Head of caudate nucleus (tissue), 42 donors: Measurements from ENCODE around the gene REN.

Source experiments
- DNase-seq, 42 donors: peaks; one replicate each; pipeline versions ENCODE4 v3.0.0 to v3.0.0-alpha.2; 2020 to 2021; ENCODE audit warnings: mixed read lengths in 7 of 42
- intact Hi-C: fragments of 100-400 bp; cut with DNase I; formaldehyde crosslinking; loops from one replicate; pipeline ENCODE4 v1.15.0; 2022

Gene REN

GRCh38 chr1:204125759-204126351, 40.3 kb downstream of the REN start:
- intact Hi-C loops = loop anchor here (5.0 kb wide), 1 partner anchor 54 kb away; the partner anchor contains the start of gene SOX13
- DNase-seq = no peak

DNA sequence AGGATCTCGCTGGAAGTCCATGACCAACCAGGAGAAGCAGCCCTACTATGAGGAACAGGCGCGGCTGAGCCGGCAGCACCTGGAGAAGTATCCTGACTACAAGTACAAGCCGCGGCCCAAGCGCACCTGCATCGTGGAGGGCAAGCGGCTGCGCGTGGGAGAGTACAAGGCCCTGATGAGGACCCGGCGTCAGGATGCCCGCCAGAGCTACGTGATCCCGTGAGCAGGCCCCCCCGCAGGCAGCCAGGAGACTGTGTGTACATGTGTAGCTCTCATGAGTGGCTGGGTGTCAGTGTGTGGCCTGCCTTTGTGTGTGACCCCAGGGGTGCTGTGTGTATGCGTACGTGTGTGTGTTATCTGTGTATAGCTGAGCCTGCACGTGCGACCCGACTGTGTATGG, 41.5 kb downstream of the REN start:
- DNase-seq = no peak
- intact Hi-C loops = loop anchor here (5.0 kb wide), 1 partner anchor 52 kb away; the partner anchor contains the start of gene SOX13

DNA sequence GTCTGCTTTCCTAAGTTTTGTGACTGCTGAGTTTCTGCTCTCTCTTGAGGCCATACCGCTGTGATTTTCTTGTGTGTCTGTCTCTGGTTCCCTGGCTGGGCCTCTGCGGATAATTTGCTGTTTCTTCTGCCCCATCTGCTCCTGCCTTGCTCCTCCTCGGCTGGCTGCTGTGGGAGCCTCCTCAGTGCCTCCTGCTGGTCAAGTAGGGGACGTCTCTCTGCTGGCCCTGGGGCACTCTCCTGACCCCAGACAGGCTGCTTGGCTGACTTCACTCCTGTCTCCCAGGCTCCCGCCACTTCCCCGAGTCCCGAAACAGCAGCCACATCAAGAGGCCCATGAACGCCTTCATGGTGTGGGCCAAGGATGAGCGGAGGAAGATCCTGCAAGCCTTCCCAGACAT, 42.8 kb downstream of the REN start:
- DNase-seq = peak in 2 of 42 donors; percentile 42 to 48
- intact Hi-C loops = no loop called here

GRCh38 chr1:204121840-204122555, 44.1 kb downstream of the REN start:
- DNase-seq = no peak
- intact Hi-C loops = no loop called here

- DNase-seq = no peak
- intact Hi-C loops = no loop called here
Observed at GRCh38 chr1:204116539-204116938, 49.6 kb downstream of the REN start.

DNA sequence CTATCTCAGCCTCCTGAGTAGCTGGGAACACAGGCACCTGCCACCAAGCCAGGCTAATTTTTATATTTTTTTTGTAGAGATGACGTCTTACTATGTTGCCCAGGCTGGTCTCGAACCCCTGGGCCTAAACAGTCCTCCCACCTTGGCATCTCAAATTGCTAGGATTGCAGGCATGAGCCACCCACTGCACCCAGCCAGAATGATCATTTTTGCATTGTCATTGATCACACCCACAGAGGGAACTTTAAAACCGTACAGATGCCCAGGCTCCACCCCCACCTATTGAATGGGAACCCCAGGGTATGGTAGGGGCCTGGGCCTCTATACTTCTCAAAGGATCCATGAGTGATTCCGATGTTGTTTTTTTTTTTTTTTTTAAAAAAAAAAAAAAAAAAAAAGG, 51.0 kb downstream of the REN start:
- intact Hi-C loops = no loop called here
- no peak for DNase-seq

- intact Hi-C loops = no loop called here
- peak in 2 of 42 donors; percentile 16 to 25 for DNase-seq
Observed at GRCh38 chr1:204114606-204115005, 51.5 kb downstream of the REN start.

GRCh38 chr1:204113896-204114295, 52.2 kb downstream of the REN start:
- intact Hi-C loops = no loop called here
- DNase-seq = no peak

DNA sequence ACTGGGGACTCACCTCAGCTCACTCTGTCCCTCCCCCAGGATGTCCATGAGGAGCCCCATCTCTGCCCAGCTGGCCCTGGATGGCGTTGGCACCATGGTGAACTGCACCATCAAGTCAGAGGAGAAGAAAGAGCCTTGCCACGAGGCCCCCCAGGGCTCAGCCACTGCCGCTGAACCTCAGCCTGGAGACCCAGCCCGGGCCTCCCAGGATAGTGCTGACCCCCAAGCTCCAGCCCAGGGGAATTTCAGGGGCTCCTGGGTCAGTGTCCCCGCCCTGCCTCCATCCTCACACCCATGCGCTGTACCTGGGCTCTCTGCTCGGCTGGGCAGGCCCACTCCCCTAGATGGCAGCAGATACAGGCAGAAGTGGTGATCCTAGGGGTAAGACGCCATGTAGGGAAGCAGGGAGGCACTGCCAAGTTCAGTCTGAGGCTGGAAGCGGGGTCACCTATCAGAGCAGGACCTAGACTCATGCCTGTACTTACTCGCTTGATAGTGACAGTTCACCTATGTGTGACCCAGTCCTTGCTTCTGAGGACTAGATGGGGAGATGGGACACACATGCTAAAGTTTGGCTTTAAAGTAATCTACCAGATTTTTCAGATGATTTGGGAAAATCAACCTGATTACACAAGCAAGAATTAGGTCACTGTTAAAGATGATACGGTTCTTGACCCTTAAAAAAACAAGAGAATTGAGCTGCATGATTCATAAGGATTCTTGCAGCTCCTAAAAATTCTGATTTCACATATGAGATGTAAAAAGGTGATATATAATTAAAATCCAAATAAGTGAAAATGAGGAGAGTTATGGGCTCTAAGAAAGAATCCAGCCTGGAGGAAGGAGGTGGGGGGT, 53.0 kb downstream of the REN start:
- DNase-seq = no peak
- intact Hi-C loops = no loop called here

GRCh38 chr1:204110894-204111633, 55.1 kb downstream of the REN start:
- DNase-seq = no peak
- intact Hi-C loops = no loop called here

DNA sequence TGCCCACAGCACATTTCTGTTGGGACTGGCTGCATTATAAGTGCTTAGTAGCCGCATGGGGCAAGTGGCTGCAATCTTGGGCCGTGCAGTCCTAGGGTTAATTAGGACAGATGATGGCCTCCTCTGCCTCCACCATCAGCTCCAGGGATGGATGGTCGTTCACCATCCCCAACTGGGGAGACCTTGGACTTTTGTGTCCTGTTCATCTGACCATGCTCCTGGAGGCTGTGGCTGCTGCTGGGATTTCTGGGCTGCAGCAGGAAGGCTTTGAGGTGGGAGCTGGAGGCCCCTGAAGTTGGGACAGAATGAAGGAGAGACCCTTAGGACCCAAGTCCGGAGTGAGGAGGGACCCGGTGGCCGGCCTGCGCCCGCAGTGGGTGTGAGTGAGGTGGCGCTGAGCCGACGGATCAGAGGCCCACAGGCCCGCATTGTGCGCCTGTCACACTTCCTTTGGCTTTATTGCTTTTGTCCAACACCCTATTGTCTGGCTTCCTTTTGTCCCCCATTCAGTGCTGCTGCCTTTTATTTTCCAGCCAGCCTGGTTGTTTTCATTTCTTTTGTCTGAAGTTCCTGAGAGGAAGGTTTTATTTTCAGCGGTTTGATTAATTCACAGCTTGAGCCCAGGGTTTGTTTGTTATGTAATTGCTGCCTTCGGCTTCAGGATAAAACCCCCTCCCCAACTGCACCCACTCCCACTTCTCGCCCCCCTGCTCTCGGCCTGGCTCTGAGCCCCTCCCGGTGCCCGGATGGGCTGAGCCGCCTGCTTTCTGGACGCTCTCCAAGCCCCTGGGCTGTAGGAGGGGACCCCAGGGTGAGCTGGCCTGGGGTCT, 57.6 kb downstream of the REN start:
- DNase-seq = peak in 2 of 42 donors; percentile 42 to 54
- intact Hi-C loops = no loop called here

DNA sequence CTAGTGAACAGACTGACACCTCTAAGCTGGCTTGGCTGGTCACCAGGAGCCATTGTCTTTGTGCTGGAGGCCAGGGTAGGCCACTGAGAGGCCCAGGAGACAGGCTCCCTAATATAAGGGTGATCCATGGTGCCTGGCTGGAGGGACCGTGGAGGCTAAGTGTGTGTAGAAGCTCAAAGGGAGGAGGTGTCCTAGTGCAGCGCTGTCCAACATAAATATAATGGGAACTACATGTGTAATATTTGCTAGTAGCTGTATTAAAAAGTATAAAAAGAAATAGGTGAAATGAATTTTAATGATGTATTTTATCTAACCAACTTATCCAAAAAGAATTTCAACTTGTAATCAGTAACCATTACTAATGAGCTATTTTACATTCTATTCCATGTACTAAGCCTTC, 58.2 kb downstream of the REN start:
- intact Hi-C loops = no loop called here
- DNase-seq = no peak

- intact Hi-C loops = no loop called here
- DNase-seq = no peak
Observed at GRCh38 chr1:204106825-204107224, 59.3 kb downstream of the REN start.

- DNase-seq = no peak
- intact Hi-C loops = no loop called here
Observed at GRCh38 chr1:204105131-204105515, 61.0 kb downstream of the REN start.
